Stomach (tissue), 4 donors: ENCODE results near the gene DDX53.

Experiments
- POLR2A ChIP-seq, 4 donors: fragments of 450-650 bp; IDR thresholded peaks; one replicate each; pipeline ENCODE4 v1.6.1; 2016; ENCODE audit warnings: antibody characterized with exemption in 4 of 4, control low read depth in 2 of 4, mild to moderate bottlenecking in 1 of 4, moderate library complexity in 1 of 4
- POLR2AphosphoS5 ChIP-seq, 3 donors: sonication (generic); formaldehyde crosslinking; IDR thresholded peaks; one replicate each; pipeline ENCODE4 v1.6.1; 2016; ENCODE audit warnings: antibody characterized with exemption in 3 of 3
- TF ChIP-seq, protein P1 (sequence below), 7 experiments: fragments of 450-650 bp in 4 of 7; fragments of 200-600 bp in 3 of 7; sonication (generic) in 3 of 7; IDR thresholded peaks; one replicate each; pipeline ENCODE4 v1.5.1; 2016 to 2019; ENCODE audit warnings: antibody characterized with exemption in 7 of 7, control low read depth in 2 of 7, mild to moderate bottlenecking in 1 of 7

- TF ChIP-seq POLR2A (IDR thresholded peaks at IDR 0.05) = no peak
- TF ChIP-seq, protein P1, sequence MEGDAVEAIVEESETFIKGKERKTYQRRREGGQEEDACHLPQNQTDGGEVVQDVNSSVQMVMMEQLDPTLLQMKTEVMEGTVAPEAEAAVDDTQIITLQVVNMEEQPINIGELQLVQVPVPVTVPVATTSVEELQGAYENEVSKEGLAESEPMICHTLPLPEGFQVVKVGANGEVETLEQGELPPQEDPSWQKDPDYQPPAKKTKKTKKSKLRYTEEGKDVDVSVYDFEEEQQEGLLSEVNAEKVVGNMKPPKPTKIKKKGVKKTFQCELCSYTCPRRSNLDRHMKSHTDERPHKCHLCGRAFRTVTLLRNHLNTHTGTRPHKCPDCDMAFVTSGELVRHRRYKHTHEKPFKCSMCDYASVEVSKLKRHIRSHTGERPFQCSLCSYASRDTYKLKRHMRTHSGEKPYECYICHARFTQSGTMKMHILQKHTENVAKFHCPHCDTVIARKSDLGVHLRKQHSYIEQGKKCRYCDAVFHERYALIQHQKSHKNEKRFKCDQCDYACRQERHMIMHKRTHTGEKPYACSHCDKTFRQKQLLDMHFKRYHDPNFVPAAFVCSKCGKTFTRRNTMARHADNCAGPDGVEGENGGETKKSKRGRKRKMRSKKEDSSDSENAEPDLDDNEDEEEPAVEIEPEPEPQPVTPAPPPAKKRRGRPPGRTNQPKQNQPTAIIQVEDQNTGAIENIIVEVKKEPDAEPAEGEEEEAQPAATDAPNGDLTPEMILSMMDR (IDR thresholded peaks at IDR 0.05) = no peak
- TF ChIP-seq POLR2AphosphoS5 (IDR thresholded peaks at IDR 0.05) = no peak
Observed at GRCh38 chrX:22958250-22958649, 41.5 kb upstream of the DDX53 start.
